ENCODE measurements around the gene BICD1.

The BICD1 gene

DNA sequence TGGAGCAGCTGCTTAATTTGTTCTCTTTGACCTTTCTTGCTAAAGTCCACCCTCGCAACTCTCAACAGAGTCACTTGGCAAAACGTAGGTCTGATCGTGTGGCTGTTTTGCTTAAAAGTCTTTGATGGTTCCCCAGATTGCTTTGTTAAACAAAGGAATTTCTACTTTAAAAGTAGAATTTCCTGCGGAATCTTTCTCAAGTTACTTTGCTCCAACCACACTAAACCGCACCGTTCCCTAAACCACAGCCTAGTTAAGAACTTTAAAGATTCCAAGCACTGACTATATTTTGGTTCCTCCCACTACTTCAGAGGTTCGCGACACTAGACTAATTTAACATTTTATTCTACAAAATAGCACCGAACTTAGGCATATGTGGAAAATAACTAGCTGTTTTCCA, 177.9 kb downstream of the BICD1 start:
- DNase-seq (ENCODE audit: low spot score): no peak

DNA sequence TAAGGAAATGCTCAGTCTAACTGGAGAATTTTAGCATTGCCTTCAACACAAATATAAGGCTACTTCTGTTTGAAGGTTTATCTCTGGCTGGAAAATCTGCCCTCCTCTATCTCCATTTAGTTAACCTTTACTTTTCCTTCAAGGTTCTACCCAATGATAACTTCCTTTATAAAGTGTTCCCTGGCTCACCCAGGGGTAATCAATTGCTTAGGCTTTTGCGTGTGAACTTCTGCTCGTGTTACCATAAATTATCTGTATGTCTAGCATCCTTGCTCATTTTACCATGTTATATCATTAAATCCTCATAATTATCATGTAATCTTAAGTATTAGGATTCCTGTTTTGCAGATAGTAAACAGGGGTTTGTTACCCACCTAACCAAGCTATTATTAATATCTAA, 178.4 kb downstream of the BICD1 start:
- DNase-seq (ENCODE audit: low spot score): no peak

DNA sequence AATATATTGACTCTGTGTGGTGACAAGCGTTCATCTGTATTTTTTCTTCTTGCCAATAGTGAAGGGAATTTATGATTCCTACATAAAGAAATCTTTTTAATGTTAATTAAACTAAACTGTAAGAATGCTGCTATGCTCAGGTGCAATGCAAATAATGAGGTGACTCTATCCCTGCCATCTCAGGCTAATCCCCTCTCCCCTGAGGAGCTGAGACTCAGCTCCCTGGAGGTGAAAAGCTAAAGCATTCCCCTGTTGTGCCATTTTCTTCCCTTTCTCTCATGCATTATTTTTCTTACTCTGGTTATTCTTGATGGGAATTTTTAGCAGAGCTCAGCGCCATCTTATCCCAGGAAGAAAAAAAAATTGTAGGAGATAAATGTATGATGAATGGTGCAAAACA, 178.8 kb downstream of the BICD1 start:
- no peak for DNase-seq (ENCODE audit: low spot score)

DNA sequence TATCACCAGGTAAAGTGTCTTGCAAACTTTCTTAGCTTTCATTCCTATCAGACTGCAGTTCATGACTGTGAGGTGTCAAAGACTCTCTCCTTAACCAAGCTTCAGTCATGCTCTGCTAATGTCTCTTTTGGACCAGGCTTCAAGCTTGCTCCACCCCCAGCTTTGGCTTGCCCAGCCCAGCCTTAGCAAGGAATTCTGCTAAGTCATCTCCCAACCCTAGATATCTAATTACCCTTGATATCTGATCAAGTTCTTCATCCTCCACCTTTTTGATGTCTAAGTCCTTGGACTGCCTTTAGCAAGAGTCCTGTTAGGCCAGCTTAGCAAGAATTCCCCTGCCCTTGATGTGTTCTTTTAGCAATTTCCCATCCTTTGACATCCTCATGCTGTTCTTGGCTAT, 183.8 kb downstream of the BICD1 start:
- no peak for DNase-seq (ENCODE audit: low spot score)

DNA sequence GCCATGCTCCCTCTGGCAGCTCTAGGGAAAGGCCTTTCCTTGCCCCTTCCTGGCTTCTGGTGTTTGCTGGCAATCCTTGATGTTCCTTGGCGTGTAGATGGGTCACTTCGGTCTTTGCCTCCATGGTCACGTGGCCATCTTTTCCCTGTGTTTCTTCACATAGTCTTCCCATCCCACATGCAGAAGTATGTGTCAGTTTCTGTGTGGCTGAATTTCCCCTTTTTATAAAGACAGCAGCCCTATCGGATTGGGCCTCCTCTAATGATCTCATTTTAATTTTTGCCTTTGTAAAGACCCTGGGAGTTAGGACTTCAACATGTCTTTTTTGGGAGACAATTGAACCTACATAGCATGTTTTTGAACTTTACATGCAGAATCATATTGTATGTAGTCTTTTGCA, 185.5 kb downstream of the BICD1 start:
- DNase-seq (ENCODE audit: low spot score): no peak

DNA sequence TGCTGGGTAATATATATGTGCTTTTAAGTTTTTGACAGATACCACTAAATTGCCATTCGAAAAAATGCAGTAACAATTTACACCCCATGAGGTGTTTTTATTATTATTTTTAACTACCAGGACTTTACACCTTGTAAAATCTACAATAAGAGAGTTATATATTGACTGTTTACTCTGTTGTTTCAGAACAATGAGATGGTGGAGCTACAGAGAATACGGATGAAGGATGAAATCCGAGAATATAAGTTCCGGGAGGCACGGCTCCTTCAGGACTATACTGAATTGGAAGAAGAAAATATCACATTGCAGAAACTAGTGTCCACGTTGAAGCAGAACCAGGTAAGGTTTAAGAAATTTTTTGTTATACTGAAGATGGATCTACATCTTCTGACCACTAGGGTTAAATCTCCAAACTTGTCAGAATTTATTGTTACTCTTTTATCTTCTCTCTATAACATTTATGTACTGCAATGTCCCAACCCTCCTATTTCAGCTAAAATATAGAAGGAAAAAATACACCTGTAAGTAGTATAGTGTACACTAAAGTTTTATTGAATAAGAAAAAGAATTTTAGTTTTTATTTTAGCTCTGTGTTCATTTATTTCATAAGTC, 187.3 kb downstream of the BICD1 start:
- no peak for DNase-seq (ENCODE audit: low spot score)

DNA sequence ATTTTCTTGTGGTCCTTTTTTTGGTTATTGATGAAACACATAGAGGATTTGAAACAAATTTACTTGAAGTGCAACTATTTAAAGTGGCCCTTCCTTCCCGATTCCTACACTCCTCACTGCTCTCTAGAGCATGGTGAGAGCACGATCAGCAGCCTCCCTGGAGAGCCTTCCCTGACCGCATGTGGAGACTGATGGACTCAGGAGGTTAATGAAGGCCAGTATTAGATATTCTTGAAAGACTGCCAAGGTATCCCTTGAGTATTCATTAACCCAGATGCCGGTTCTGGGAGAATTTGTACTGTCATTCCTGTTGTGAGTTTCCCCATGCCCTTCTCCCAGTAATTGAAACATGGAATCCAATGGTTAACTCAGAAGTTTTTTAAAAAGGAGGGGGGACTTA, 189.9 kb downstream of the BICD1 start:
- DNase-seq (ENCODE audit: low spot score): no peak

DNA sequence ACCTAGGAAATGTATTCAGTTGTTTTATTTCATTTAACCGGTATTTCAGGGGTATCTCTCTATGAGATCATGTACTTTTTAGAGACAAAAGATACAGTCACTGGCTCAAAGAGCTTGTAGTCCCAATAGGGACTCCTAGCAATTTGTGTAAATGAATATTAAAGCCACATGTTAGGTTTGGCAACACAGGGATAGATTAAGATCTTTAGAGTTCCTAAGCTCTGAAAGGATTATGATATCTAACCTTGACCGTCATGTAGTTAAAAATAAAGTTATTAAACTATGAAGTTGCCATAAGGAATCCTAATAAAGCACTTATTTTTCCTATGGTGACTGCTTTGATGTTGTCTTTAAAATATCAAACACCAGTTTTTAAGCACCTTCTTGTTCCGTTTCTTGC, 192.3 kb downstream of the BICD1 start:
- no peak for DNase-seq (ENCODE audit: low spot score)

DNA sequence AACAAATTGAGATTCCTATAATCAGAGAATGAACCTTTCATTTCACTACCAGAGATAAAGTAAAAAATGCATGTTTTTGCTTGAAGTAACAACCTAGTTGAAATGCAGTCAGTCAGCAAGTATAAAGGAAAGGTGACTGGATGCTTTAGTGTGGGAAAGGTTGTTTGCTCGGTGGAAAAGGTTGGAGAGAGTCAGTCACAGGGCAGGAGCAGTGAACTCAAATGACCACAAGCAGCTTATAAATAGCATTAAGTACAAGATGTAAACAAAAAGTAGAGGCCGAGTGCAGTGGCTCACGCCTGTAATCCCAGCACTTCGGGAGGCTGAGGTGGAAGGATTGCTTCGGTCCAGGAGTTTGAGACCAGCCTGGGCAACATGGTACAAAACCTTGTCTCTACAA, 194.6 kb downstream of the BICD1 start:
- DNase-seq (ENCODE audit: low spot score): no peak

DNA sequence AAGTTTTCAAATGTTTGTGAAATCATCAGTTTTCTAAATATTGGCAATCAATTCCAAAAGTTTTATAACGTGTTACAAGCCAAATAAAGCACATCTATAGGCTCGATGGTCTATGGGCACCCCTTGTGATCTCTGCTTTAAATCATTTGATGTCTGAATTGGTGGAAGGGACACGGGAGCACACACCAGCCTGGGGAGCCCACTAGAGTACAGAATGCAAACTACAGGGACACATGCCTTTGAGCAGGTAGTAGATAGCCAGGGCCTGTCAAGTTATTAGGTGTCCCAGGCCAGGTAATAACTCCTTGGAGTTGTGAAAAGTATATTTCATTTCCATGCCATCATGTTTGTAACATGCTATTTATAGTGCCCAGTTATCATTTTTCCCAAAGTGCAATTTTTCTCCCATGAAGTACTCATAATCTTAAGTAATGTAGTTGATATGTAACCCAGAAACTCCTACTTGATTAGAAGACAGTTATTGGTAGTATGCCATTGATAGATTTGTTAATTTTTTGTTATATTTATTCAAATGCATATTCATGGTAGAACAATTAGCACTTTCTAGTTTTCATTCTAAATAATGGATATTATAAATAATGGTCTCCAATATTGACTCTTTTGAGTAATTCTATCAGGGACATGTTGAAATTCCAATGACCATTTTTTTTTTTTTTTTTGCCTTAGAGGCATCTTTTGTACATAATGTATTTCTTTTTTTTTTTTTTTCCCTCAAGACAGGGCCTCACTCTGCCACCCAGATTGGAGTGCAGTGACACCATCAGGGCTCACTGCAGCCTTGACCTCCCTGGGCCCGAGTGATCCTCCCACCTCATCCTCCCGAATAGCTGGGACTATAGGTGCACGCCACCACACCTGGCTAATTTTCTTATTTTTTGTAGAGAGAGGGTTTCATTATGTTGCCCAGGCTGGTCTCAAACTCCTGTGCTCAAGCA, 195.8 kb downstream of the BICD1 start:
- peak; percentile 58 for DNase-seq (ENCODE audit: low spot score)

DNA sequence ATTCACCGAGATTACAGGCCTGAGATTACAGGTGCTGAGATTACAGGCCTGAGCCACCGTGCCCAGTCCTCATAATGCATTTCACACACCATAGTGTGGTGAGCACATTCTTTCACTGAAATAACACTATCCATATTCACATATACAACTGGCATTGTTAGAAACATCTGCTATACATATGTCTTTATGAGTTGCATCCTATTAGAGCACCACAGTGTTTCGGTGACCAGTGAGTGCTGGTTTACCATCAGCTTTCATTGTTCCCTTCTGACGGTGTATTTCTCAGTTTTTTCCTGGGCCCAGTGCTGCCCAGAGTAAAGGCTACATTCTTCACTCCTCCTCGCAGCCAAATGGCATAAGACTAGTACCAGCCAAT, 196.5 kb downstream of the BICD1 start:
- no peak for DNase-seq (ENCODE audit: low spot score)

DNA sequence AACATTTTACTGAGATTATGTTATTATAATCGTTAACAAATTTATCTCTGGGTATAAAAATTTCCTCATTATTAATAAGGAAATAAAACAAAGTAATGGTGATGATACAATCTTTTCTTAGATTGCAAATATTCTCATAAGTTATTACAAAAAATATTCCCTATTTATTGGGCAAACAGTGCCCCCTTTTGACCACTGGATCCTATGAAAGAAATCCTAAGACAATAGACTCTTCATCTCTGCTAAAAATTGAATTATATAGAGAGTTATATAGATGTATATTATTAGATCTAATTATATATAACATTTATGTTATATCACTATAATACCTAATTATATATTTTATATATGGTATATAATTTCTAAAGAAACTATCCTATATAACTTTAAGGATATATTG, 198.5 kb downstream of the BICD1 start:
- DNase-seq (ENCODE audit: low spot score): peak; percentile 54

DNA sequence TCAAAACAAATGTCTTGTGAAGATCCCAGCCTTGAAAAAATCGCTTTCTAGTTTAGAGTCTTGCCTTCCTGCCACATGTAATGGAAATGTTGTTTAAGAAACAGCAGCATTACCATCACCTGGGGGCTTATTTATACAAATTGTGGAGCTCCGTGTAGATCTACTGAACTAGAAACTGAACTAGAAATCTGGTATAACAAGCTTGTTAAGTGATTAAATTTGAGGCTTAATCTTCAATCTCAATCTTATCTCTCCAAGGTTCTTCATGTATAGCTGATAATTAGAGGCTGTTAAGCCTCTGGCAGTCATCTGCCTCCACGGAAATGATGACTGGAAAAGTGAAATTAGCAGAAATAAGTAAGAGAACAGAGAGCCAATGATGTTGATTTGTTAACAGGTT, 200.7 kb downstream of the BICD1 start:
- DNase-seq (ENCODE audit: low spot score): no peak

DNA sequence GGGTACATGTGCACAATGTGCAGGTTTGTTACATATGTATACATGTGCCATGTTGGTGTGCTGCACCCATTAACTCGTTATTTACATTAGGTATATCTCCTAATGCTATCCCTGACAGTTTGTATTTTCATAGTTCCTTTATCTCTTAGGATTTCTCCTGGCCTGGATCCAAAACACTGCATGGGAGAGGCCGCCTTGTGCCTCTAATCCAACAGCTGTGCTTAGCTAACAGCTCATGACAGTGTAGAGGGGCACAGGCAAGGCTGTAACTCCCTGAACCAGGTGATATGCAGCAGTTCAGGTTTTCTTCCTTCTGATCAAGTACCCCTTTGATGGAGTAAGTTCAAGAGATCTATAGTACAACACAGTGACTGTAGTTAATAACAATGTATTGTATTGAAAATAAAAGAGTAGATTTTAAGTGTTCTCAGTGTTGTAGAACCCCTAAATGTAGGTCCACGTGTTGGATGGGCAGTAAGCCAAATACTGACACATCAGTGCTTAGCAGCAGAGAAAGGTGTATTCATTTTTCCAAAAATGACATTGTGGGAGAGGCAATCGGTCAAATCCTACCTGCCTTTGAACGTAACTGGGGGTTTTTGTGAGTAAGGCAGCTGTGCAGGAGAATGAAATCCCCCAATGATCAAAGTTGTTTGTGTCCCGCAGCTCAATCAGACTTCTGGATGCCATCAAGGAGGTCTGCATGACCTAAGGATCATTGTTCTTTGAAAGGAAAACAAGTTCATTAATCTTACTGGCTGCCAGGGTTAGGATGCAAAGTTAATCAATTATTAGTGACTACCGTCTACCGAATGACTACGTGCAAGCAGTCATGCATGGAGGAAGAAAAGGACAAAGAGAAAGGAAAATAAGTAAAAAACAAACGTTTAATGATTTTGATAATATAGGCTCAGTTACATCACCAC, 203.4 kb downstream of the BICD1 start:
- no peak for DNase-seq (ENCODE audit: low spot score)

DNA sequence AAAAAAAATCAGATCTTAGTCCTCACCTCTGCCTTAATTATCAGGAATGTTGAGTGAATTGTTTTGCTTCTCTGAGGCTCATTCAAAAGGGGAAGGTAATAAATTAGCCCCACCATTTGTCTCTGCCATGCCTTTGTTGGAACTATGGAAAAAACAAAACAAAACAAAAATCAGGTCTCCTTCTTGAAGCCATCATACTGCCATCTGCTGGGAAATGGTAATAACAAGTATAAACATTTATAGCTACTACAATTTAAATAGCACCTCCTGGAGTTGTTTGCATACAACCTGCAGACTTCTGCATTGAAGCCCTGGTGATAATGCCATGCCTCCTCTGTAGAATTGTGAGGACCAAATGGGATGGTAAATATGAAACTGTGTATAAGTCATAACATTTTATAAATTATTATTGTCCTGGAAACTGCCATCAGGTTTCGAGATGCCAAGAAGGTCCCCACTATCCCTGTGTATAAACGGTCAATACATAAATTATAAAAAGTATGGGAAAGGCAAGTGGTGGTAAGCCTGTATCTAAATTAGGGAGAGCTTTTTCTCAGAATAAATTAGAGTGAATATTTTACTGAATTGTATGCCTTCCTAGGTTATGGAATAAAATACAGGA, 205.5 kb downstream of the BICD1 start:
- DNase-seq (ENCODE audit: low spot score): peak; percentile 84

DNA sequence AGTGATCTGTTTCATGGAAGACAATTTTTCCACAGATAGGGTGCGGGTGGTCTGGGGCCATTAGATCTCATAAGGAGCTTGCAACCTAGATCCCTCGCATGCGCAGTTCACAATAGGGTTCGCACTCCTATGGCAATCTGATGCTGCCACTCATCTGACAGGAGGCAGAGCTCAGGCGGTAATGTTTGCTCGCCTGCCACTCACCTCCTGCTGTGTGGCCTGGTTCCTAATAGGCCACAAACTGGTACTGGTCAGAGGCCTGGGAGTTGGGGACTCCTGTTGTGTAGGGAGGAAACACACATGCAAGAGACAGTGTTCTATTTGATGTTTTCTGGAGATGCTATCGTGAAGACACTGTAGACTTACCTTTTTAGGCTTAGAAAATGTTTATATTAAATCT, 215.7 kb downstream of the BICD1 start:
- no peak for DNase-seq (ENCODE audit: low spot score)

DNA sequence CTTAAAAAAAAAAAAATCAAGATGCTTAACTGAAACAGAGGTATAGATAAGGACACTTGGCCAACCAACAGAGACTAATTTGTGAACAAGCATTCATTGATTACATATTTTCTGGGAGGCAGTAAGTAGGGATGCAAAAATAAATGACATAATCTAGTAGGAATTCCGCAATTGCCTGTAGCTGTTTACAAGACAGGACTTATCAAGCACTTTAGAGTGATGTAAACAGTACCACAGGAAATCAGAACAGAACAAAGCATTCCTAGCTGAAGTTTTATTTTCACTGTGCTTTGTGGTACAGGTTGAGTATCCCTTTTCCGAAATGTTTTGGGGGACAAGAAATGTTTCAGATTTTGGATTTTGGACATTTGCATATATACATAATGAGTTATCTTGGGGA, 224.5 kb downstream of the BICD1 start:
- DNase-seq (ENCODE audit: low spot score): no peak

DNA sequence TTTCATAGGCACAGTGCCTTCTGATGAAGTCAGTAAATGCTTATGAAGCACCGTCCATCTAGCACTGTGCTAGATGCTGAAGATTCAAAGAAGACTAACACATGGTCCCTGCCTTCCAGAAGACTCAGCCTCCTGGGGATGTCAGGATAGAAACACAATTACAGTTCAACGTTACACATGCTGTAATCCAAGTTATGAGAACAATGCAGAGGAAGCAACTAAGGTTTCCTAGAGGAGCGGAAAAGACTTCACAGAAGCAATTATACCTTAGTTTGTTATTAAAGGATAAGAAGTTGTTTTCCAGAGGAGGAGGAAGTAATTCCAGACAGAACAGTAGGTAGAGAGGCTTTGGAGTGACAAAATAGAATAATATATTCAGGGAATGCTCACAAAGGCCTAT, 225.8 kb downstream of the BICD1 start:
- DNase-seq (ENCODE audit: low spot score): no peak

DNA sequence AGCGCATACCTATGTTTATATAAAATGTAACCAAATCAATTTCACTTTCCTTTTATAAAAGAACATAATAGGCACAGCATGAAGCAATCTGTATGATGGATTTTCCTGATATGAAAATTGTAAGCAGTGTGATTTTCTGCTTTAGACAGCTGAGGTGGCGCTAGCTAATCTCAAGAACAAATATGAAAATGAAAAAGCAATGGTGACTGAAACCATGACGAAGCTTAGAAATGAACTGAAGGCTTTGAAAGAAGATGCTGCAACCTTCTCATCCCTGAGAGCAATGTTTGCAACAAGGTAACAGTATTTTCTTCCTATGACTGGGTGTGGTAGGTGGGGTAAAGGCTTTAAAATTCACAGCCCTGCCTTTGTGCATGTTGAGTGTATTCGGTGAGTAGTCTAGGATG, 227.7 kb downstream of the BICD1 start:
- DNase-seq (ENCODE audit: low spot score): no peak

DNA sequence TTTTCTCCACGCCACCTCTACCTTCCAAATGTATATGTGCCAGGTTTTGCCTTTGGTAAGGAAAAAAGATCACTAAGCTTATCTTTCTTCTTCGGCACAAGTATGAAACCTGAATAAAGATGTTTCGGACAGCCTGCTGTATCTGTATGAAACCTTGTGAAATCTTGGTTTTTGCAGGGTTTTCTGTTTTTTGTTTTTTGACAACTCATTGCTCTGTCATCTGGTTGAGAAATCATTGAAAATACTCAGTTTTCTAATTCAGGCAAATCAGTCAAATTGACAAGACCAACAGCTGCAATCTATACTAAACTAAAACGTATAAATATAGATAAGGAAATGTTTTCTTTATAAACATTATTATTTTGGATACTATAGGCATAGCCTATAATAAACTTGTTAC, 229.6 kb downstream of the BICD1 start:
- no peak for DNase-seq (ENCODE audit: low spot score)

DNA sequence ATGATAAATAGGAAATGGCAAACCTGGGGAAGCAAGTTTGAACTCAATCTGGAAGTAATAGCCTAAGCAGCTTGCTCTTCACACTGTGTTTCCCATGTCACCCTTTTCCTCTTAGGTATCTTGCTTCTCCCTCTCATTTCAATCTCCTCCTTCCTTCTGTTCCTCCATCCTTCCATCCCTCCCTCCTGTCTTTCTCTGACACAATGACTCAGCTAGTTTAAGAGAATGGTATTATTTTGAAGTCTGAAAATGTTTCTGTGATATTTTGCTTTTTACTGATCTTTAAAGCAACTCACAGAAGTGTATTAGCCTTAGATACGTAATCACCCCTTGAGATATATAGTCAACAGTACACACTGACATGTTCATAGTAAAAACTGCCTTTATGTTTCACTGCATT, 236.8 kb downstream of the BICD1 start:
- DNase-seq (ENCODE audit: low spot score): no peak

DNA sequence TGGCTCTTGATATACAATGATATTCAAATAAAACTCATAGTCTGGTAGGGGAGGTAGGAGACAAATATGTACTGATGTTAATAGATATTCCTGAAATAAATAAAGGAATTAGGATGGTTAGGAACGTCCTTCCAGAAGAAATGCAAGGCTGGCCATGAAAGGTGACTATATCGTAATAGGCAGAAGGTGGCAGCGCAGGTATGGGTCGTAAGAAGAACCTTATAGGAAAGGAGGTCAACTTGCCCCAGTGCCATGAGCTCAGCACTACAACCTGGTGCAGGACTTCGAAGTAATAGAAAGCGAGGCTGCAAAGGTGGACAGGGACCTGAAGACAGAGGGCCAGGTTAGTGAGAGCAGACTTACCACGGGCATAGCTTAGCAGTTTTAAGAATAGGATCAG, 237.4 kb downstream of the BICD1 start:
- no peak for DNase-seq (ENCODE audit: low spot score)
